GM12873 (cell line): Measurements from ENCODE around the gene GLI1.

Experiments used
- CTCF ChIP-seq: IDR thresholded peaks from 2 replicates; pipeline ENCODE4 v1.5.1; 2012; ENCODE audit warnings: low read depth, mild to moderate bottlenecking, moderate library complexity, low read length, control low read depth; ENCODE audit not compliant: insufficient read depth; ENCODE audit errors: missing control alignments

The GLI1 gene

GRCh38 chr12:57428965-57429364, 30.6 kb upstream of the GLI1 start:
- no peak for TF ChIP-seq CTCF

- no peak for TF ChIP-seq CTCF
Observed at GRCh38 chr12:57429473-57430111, 30.0 kb upstream of the GLI1 start.

GRCh38 chr12:57430112-57430930, 29.3 kb upstream of the GLI1 start:
- TF ChIP-seq CTCF = no peak

GRCh38 chr12:57430931-57431566, 28.5 kb upstream of the GLI1 start, which contains the start of gene R3HDM2:
TSS of gene R3HDM2 (minus strand) at chr12:57431043. CDS start at chr12:57310428, 120,615 bp downstream.
- no peak for TF ChIP-seq CTCF

GRCh38 chr12:57431654-57432188, 27.9 kb upstream of the GLI1 start:
- TF ChIP-seq CTCF = no peak

- no peak for TF ChIP-seq CTCF
Observed at GRCh38 chr12:57433370-57433769, 26.2 kb upstream of the GLI1 start.
